ENCODE measurements around the gene DLG3.

DNA sequence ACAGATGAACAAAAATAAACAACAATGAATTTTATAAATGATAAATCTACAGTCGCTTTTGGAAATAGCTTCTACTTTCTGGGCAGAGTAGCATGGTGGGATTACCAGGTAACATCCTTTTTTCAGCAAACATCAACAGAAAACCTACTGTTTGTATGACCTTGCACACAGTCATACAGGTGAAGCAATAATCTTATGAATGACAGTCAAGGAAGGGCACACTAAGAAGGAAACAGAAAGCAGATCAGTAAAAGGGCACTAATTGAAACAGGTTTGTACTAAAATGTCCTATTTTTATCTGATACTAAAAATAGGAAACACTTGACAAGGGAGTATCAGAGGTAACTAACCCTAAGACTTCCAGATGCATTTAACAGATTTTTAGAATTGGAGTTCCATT, 108.9 kb downstream of the DLG3 start:
- TF ChIP-seq, protein P1, sequence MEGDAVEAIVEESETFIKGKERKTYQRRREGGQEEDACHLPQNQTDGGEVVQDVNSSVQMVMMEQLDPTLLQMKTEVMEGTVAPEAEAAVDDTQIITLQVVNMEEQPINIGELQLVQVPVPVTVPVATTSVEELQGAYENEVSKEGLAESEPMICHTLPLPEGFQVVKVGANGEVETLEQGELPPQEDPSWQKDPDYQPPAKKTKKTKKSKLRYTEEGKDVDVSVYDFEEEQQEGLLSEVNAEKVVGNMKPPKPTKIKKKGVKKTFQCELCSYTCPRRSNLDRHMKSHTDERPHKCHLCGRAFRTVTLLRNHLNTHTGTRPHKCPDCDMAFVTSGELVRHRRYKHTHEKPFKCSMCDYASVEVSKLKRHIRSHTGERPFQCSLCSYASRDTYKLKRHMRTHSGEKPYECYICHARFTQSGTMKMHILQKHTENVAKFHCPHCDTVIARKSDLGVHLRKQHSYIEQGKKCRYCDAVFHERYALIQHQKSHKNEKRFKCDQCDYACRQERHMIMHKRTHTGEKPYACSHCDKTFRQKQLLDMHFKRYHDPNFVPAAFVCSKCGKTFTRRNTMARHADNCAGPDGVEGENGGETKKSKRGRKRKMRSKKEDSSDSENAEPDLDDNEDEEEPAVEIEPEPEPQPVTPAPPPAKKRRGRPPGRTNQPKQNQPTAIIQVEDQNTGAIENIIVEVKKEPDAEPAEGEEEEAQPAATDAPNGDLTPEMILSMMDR (IDR thresholded peaks at IDR 0.05) = no peak
- TF ChIP-seq POLR2A (IDR thresholded peaks at IDR 0.05) (no peak), EP300 (IDR thresholded peaks at IDR 0.05) (no peak)

Data from tibial nerve (tissue), 4 donors.